Uterus (tissue), 4 donors: Measurements from ENCODE around the gene C16orf89. TPM values are rescaled to one million over a fixed set of nuclear protein-coding genes. Genes with fewer than 3 reads are reported as not detected.

ENCODE experiments used
- DNase-seq, 2 donors: peaks; one replicate each; pipeline ENCODE4 v3.0.0-alpha.2; 2019 to 2020
- H3K27ac ChIP-seq, 2 donors: fragments of 200-600 bp; sonication (generic); 1 replicate in 1 of 2; 2 replicates in 1 of 2; pipeline ENCODE4 v1.5.1; 2016 to 2018
- H3K27me3 ChIP-seq, 2 donors: fragments of 200-600 bp; sonication (generic); one replicate each; pipeline ENCODE4 v1.5.1; 2018 to 2019; ENCODE audit warnings: control low read depth in 1 of 2
- H3K36me3 ChIP-seq, 2 donors: fragments of 200-600 bp; sonication (generic); one replicate each; pipeline ENCODE4 v1.5.1; 2019; ENCODE audit warnings: control low read depth in 1 of 2
- H3K4me1 ChIP-seq, 2 donors: fragments of 200-600 bp; sonication (generic); one replicate each; pipeline ENCODE4 v1.5.1; 2018 to 2019; ENCODE audit warnings: control low read depth in 1 of 2
- H3K4me3 ChIP-seq, 2 donors: fragments of 200-600 bp; sonication (generic); 1 replicate in 1 of 2; 2 replicates in 1 of 2; pipeline ENCODE4 v1.5.1; 2018 to 2019; ENCODE audit warnings: mild to moderate bottlenecking in 1 of 2
- H3K9me3 ChIP-seq, 2 donors: fragments of 200-600 bp; sonication (generic); one replicate each; pipeline ENCODE4 v1.5.1; 2019; ENCODE audit warnings: control low read depth in 1 of 2
- CTCF ChIP-seq, 4 experiments: fragments of 200-600 bp in 2 of 4; fragments of 450-650 bp in 2 of 4; sonication (generic) in 2 of 4; IDR thresholded peaks; one replicate each; pipeline ENCODE4 v1.5.1; 2016 to 2019; ENCODE audit warnings: antibody characterized with exemption in 4 of 4, mild to moderate bottlenecking in 2 of 4, moderate library complexity in 1 of 4
- POLR2A ChIP-seq, 2 donors: fragments of 450-650 bp; IDR thresholded peaks; one replicate each; pipeline ENCODE4 v1.6.1; 2016; ENCODE audit warnings: antibody characterized with exemption in 2 of 2, mild to moderate bottlenecking in 1 of 2, moderate library complexity in 1 of 2
- intact Hi-C: fragments of 100-400 bp; cut with DNase I; formaldehyde crosslinking; loops from one replicate; pipeline ENCODE4 v1.15.1; 2023; ENCODE audit warnings: low total_unique reads
- total RNA-seq, 4 donors: library from RNA; depleted of rRNA in 3 of 4; stranded (reverse); fragments of >200 nt in 3 of 4; gene quantifications; one replicate each; pipeline versions ENCODE4 v1.1.0 to v1.2.4, GENCODE V29; 2014 to 2023
- donor health status: DM: yes; HTN: yes; CAD: no.

C16orf89 gene
- total RNA-seq, 4 donors from 2014 or later: 0.76 to 13.1 (median 1.1) TPM; not detected in 1

GRCh38 chr16:5011637-5012036 lies 54.1 kb downstream of the C16orf89 start:
- Histone ChIP-seq H3K27ac (no peak overlapping the region), H3K36me3 (no peaks in the 10 kb centered on the region), H3K9me3 (no peaks in the 10 kb centered on the region), H3K4me3 (no peak overlapping the region), H3K27me3 (no peaks in the 10 kb centered on the region), H3K4me1 (no peaks in the 10 kb centered on the region)
- no peak for TF ChIP-seq POLR2A (IDR thresholded peaks at IDR 0.05)
- TF ChIP-seq CTCF (IDR thresholded peaks at IDR 0.05): no peak
- intact Hi-C loops: no loop called here
- no peak for DNase-seq

GRCh38 chr16:5010576-5011329 lies 55.0 kb downstream of the C16orf89 start:
- DNase-seq: no peak
- no peaks in the 10 kb centered on the region for H3K4me1 ChIP-seq
- no peak overlapping the region for H3K4me3 ChIP-seq
- H3K36me3 ChIP-seq: no peaks in the 10 kb centered on the region
- no peaks in the 10 kb centered on the region for H3K9me3 ChIP-seq
- H3K27me3 ChIP-seq: no peaks in the 10 kb centered on the region
- intact Hi-C loops: no loop called here
- no peak overlapping the region for H3K27ac ChIP-seq
- TF ChIP-seq POLR2A (IDR thresholded peaks at IDR 0.05): no peak
- TF ChIP-seq CTCF (IDR thresholded peaks at IDR 0.05): no peak

- no peak for DNase-seq
- Histone ChIP-seq H3K4me1 (no peaks in the 10 kb centered on the region), H3K36me3 (no peaks in the 10 kb centered on the region), H3K27me3 (no peaks in the 10 kb centered on the region), H3K4me3 (no peak overlapping the region), H3K9me3 (no peaks in the 10 kb centered on the region), H3K27ac (no peak overlapping the region)
- intact Hi-C loops: no loop called here
- TF ChIP-seq POLR2A (IDR thresholded peaks at IDR 0.05): no peak
- no peak for TF ChIP-seq CTCF (IDR thresholded peaks at IDR 0.05)
Measured at GRCh38 chr16:5008311-5008731, 57.4 kb downstream of the C16orf89 start.

GRCh38 chr16:5007256-5007655 lies 58.5 kb downstream of the C16orf89 start:
- no peak for TF ChIP-seq CTCF (IDR thresholded peaks at IDR 0.05)
- Histone ChIP-seq H3K27me3 (no peaks in the 10 kb centered on the region), H3K4me1 (no peaks in the 10 kb centered on the region), H3K9me3 (no peaks in the 10 kb centered on the region), H3K27ac (no peak overlapping the region), H3K4me3 (no peak overlapping the region), H3K36me3 (no peaks in the 10 kb centered on the region)
- intact Hi-C loops: no loop called here
- no peak for DNase-seq

GRCh38 chr16:5006348-5007193 lies 59.2 kb downstream of the C16orf89 start:
- Histone ChIP-seq H3K27me3 (no peaks in the 10 kb centered on the region), H3K27ac (no peak overlapping the region), H3K36me3 (no peaks in the 10 kb centered on the region), H3K4me3 (no peak overlapping the region), H3K9me3 (no peaks in the 10 kb centered on the region), H3K4me1 (no peaks in the 10 kb centered on the region)
- TF ChIP-seq CTCF (IDR thresholded peaks at IDR 0.05): no peak
- TF ChIP-seq POLR2A (IDR thresholded peaks at IDR 0.05): no peak
- intact Hi-C loops: no loop called here
- DNase-seq: no peak
